MM.1S (cell line): ENCODE results near the gene LMCD1.

Experiments
- DNase-seq: peaks from one replicate; pipeline ENCODE4 v3.0.0-alpha.2; 2015
- H2AFZ ChIP-seq: fragments of 300-600 bp; sonication (generic); 2 replicates; pipeline ENCODE4 v1.6.0; 2016; ENCODE audit warnings: antibody characterized with exemption, low read length
- H3F3A ChIP-seq: fragments of 300-600 bp; sonication (generic); 2 replicates; pipeline ENCODE4 v1.6.1; 2016; ENCODE audit warnings: mild to moderate bottlenecking, antibody characterized with exemption, low read length, moderate library complexity, mixed read lengths; ENCODE audit not compliant: insufficient read depth
- H3K27ac ChIP-seq: fragments of 300-600 bp; sonication (generic); 2 replicates; pipeline ENCODE4 v1.5.1; 2016; ENCODE audit warnings: mild to moderate bottlenecking, low read length
- H3K27me3 ChIP-seq: fragments of 300-600 bp; sonication (generic); replicated peaks from 2 replicates; pipeline ENCODE4 v1.6.0; 2016; ENCODE audit warnings: low read length; ENCODE audit not compliant: insufficient read depth
- H3K36me3 ChIP-seq: fragments of 300-600 bp; sonication (generic); replicated peaks from 2 replicates; pipeline ENCODE4 v1.6.1; 2016; ENCODE audit warnings: mild to moderate bottlenecking, low read length, mixed read lengths; ENCODE audit not compliant: insufficient read depth
- H3K4me1 ChIP-seq: fragments of 300-600 bp; sonication (generic); 2 replicates; pipeline ENCODE4 v1.6.1; 2016; ENCODE audit warnings: low read length, mixed read lengths
- H3K4me2 ChIP-seq: fragments of 300-600 bp; sonication (generic); 2 replicates; pipeline ENCODE4 v1.6.0; 2016; ENCODE audit warnings: low read depth, low read length
- H3K4me3 ChIP-seq: fragments of 300-600 bp; sonication (generic); 2 replicates; pipeline ENCODE4 v1.5.1; 2016; ENCODE audit warnings: low read length, mixed read lengths
- H3K79me2 ChIP-seq: fragments of 300-600 bp; sonication (generic); 2 replicates; pipeline ENCODE4 v1.6.1; 2016; ENCODE audit warnings: mixed run types, low read length, mixed read lengths
- H3K9ac ChIP-seq: fragments of 300-600 bp; sonication (generic); 2 replicates; pipeline ENCODE4 v1.6.1; 2016; ENCODE audit warnings: low read length, mixed read lengths
- H3K9me2 ChIP-seq: fragments of 300-600 bp; sonication (generic); replicated peaks from 2 replicates; pipeline ENCODE4 v1.6.1; 2016; ENCODE audit warnings: mild to moderate bottlenecking, low read length, mixed read lengths; ENCODE audit not compliant: insufficient read depth
- H3K9me3 ChIP-seq: fragments of 300-600 bp; sonication (generic); replicated peaks from 2 replicates; pipeline ENCODE4 v1.6.1; 2016; ENCODE audit warnings: mild to moderate bottlenecking, low read length, mixed read lengths; ENCODE audit not compliant: insufficient read depth
- H4K20me1 ChIP-seq: fragments of 300-600 bp; sonication (generic); 2 replicates; pipeline ENCODE4 v1.6.1; 2016; ENCODE audit warnings: mild to moderate bottlenecking, low read length, moderate library complexity, mixed read lengths; ENCODE audit not compliant: insufficient read depth
- CTCF ChIP-seq: fragments of 300-600 bp; sonication (generic); IDR thresholded peaks from 2 replicates; pipeline ENCODE4 v1.5.1; 2016; ENCODE audit warnings: antibody characterized with exemption, low read length, mixed read lengths
- EZH2 ChIP-seq: fragments of 300-600 bp; sonication (generic); optimal IDR thresholded peaks from 2 replicates; pipeline ENCODE3; 2017; ENCODE audit warnings: low read depth, mild to moderate bottlenecking, antibody characterized with exemption, low read length, mixed read lengths
- EZH2phosphoT487 ChIP-seq: fragments of 300-600 bp; sonication (generic); IDR thresholded peaks from 2 replicates; pipeline ENCODE4 v1.6.1; 2018; ENCODE audit warnings: antibody characterized with exemption, low read length

Gene LMCD1

GRCh38 chr3:8506571-8507061 is 5.0 kb downstream of the LMCD1 start:
- no peak for TF ChIP-seq EZH2phosphoT487
- TF ChIP-seq CTCF: no peak
- no peak for TF ChIP-seq EZH2
- Histone ChIP-seq H3K4me1 (no peaks in the 10 kb centered on the region), H3K27ac (no peak overlapping the region), H4K20me1 (no peaks in the 10 kb centered on the region), H3K4me2 (no peak overlapping the region), H3K9ac (no peak overlapping the region), H3K4me3 (no peak overlapping the region), H3K79me2 (no peaks in the 10 kb centered on the region), H3K36me3 (no peaks in the 10 kb centered on the region), H3K9me2 (no peaks in the 10 kb centered on the region), H3K9me3 (no peaks in the 10 kb centered on the region), H2AFZ (no peak overlapping the region), H3F3A (no peaks in the 10 kb centered on the region), H3K27me3 (no peaks in the 10 kb centered on the region)
- no peak for DNase-seq

- H3K4me2 ChIP-seq: no peak overlapping the region
Observed at GRCh38 chr3:8507496-8507895, 5.9 kb downstream of the LMCD1 start.

GRCh38 chr3:8509961-8510360 is 8.3 kb downstream of the LMCD1 start:
- Histone ChIP-seq H3K9me3 (no peaks in the 10 kb centered on the region), H3K27me3 (no peaks in the 10 kb centered on the region), H4K20me1 (no peaks in the 10 kb centered on the region), H3K4me3 (no peak overlapping the region), H3K27ac (no peak overlapping the region), H3K9ac (no peak overlapping the region), H3F3A (no peaks in the 10 kb centered on the region), H3K36me3 (no peaks in the 10 kb centered on the region), H3K79me2 (no peaks in the 10 kb centered on the region), H3K4me1 (no peaks in the 10 kb centered on the region), H3K9me2 (no peaks in the 10 kb centered on the region), H3K4me2 (no peak overlapping the region), H2AFZ (no peak overlapping the region)
- no peak for TF ChIP-seq CTCF
- no peak for TF ChIP-seq EZH2
- TF ChIP-seq EZH2phosphoT487: no peak
- no peak for DNase-seq

More at GRCh38 chr3:8507496-8507895, 5.9 kb downstream of the LMCD1 start:
- Histone ChIP-seq H3K4me1 (no peaks in the 10 kb centered on the region), H3K4me3 (no peak overlapping the region), H3K9me2 (no peaks in the 10 kb centered on the region), H3K36me3 (no peaks in the 10 kb centered on the region), H3K27ac (no peak overlapping the region), H2AFZ (no peak overlapping the region), H3K9me3 (no peaks in the 10 kb centered on the region), H3K79me2 (no peaks in the 10 kb centered on the region), H4K20me1 (no peaks in the 10 kb centered on the region), H3K9ac (no peak overlapping the region), H3K27me3 (no peaks in the 10 kb centered on the region), H3F3A (no peaks in the 10 kb centered on the region)
- TF ChIP-seq CTCF (no peak), EZH2 (no peak), EZH2phosphoT487 (no peak)
- DNase-seq: no peak
